WTC11 (cell line): ENCODE results near the gene HOXD10. TPM values are rescaled to one million over a fixed set of nuclear protein-coding genes. Genes with fewer than 3 reads are reported as not detected.
A peak's percentile ranks its signal among the peaks of the same experiment; 100 is the strongest.

Source experiments
- ATAC-seq: fragments of 200-7000 bp; cut with Tn5 transposase; 2 replicates; pipeline ENCODE4 v1.10.0; 2021; ENCODE audit warnings: mild to moderate bottlenecking, moderate library complexity
- CTCF ChIA-PET: fragments of 300-600 bp; sonication (Branson Sonifier 250); formaldehyde crosslinking; loops from one replicate; lab custom pipeline; 2021; ENCODE audit warnings: antibody characterized with exemption; lab: Charles Lee
- POLR2A ChIA-PET: fragments of 350-600 bp; sonication (Branson Sonifier 250); formaldehyde crosslinking; loops from one replicate; lab custom pipeline; 2021; ENCODE audit warnings: antibody characterized with exemption; lab: Charles Lee
- DNase-seq: peaks from one replicate; pipeline ENCODE4 v3.0.0; 2021; ENCODE audit warnings: low spot score
- H3K27ac Mint-ChIP-seq: 2 replicates; pipeline ENCODE4 v1.8.0; 2021; ENCODE audit warnings: mixed read lengths
- H3K27me3 Mint-ChIP-seq: 2 replicates; pipeline ENCODE4 v1.8.0; 2021; ENCODE audit warnings: low read depth, mild to moderate bottlenecking, moderate library complexity, mixed read lengths
- H3K36me3 Mint-ChIP-seq: 2 replicates; pipeline ENCODE4 v1.8.0; 2021; ENCODE audit warnings: mixed read lengths
- H3K4me1 Mint-ChIP-seq: 2 replicates; pipeline ENCODE4 v1.8.0; 2022; ENCODE audit warnings: mixed read lengths
- H3K4me3 Mint-ChIP-seq: 2 replicates; pipeline ENCODE4 v1.8.0; 2021; ENCODE audit warnings: mild to moderate bottlenecking, moderate library complexity, mixed read lengths
- H3K9me3 Mint-ChIP-seq: 2 replicates; pipeline ENCODE4 v1.8.0; 2021; ENCODE audit warnings: mixed read lengths
- ELF4 ChIP-seq: sonication (generic); formaldehyde crosslinking; IDR thresholded peaks from 2 replicates; pipeline ENCODE4 v1.8.1; 2022; ENCODE audit warnings: low read depth, mild to moderate bottlenecking, moderate library complexity, missing genetic modification reagents
- FOXK1 ChIP-seq: sonication (generic); formaldehyde crosslinking; IDR thresholded peaks from 2 replicates; pipeline ENCODE4 v1.8.0; 2022; ENCODE audit warnings: mild to moderate bottlenecking, moderate library complexity, missing genetic modification reagents
- FOXP1 ChIP-seq: sonication (generic); formaldehyde crosslinking; IDR thresholded peaks from 2 replicates; pipeline ENCODE4 v1.8.0; 2022; ENCODE audit warnings: missing genetic modification reagents, mild to moderate bottlenecking, moderate library complexity, borderline replicate concordance
- GABPB1 ChIP-seq: sonication (generic); formaldehyde crosslinking; IDR thresholded peaks from 2 replicates; pipeline ENCODE4 v1.8.1; 2023; ENCODE audit warnings: mild to moderate bottlenecking, missing genetic modification reagents
- MYBL2 ChIP-seq: sonication (generic); formaldehyde crosslinking; IDR thresholded peaks from 2 replicates; pipeline ENCODE4 v1.8.1; 2023; ENCODE audit warnings: mild to moderate bottlenecking, moderate library complexity, missing genetic modification reagents
- NFE2L1 ChIP-seq: sonication (generic); formaldehyde crosslinking; IDR thresholded peaks from 2 replicates; pipeline ENCODE4 v1.8.1; 2023; ENCODE audit warnings: missing genetic modification reagents
- PRRX2 ChIP-seq: fragments of 250-450 bp; sonication (Bioruptor Pico); IDR thresholded peaks from 2 replicates; pipeline ENCODE4 v1.8.0; 2021; ENCODE audit warnings: mild to moderate bottlenecking
- TEAD1 ChIP-seq: sonication (generic); formaldehyde crosslinking; IDR thresholded peaks from 2 replicates; pipeline ENCODE4 v1.8.0; 2022; ENCODE audit warnings: mild to moderate bottlenecking, missing genetic modification reagents
- ZNF219 ChIP-seq: sonication (generic); formaldehyde crosslinking; IDR thresholded peaks from 2 replicates; pipeline ENCODE4 v1.8.0; 2023; ENCODE audit warnings: missing genetic modification reagents, mild to moderate bottlenecking, borderline replicate concordance
- ZNF532 ChIP-seq: fragments of 250-450 bp; sonication (Bioruptor Pico); IDR thresholded peaks from 2 replicates; pipeline ENCODE4 v1.9.0; 2021; ENCODE audit warnings: mild to moderate bottlenecking, borderline replicate concordance
- total RNA-seq: library from RNA; stranded (reverse); gene quantifications from 3 replicates; pipeline ENCODE4 v1.2.3, GENCODE V29; 2021
- TF ChIP-seq, protein P1 (sequence below): sonication (generic); formaldehyde crosslinking; IDR thresholded peaks from 2 replicates; pipeline ENCODE4 v1.8.0; 2022; ENCODE audit warnings: missing genetic modification reagents

The HOXD10 gene
- total RNA-seq, 1 experiment from 2014 or later, result not detected

GRCh38 chr2:176087330-176088047 is 29.1 kb upstream of the HOXD10 start:
- no peak for TF ChIP-seq ZNF532
- no peak for TF ChIP-seq TEAD1 (CRISPR knock-in tag)
- TF ChIP-seq ELF4, result no peak
- TF ChIP-seq GABPB1 (CRISPR knock-in tag), result no peak
- TF ChIP-seq ZNF219, result no peak
- TF ChIP-seq MYBL2, result no peak
- H3K27me3 Mint-ChIP-seq, result peaks cover 99% of the 10 kb centered on the region
- H3K4me1 Mint-ChIP-seq, result peaks cover 49% of the 10 kb centered on the region
- no peaks in the 10 kb centered on the region for H3K9me3 Mint-ChIP-seq
- no peak overlapping the region for H3K27ac Mint-ChIP-seq
- ChIA-PET CTCF (interaction anchor here (0.6 to 2.4 kb wide), 7 partner anchors 8 to 93 kb away, joined by 3 to 27 read pairs (median 3); partner anchors contain the start of gene HOXD11), POLR2A (no interaction called here)
- no peak for DNase-seq
- peak overlapping the region; percentile 81 for H3K4me3 Mint-ChIP-seq
- peaks cover 7% of the 10 kb centered on the region for H3K36me3 Mint-ChIP-seq
- ATAC-seq, result no peak

- ChIA-PET CTCF (interaction anchor here (0.6 to 2.4 kb wide), 8 partner anchors 9 to 94 kb away, joined by 3 to 27 read pairs (median 3); partner anchors contain the start of gene HOXD11), POLR2A (no interaction called here)
- DNase-seq (peak; percentile 79), ATAC-seq (peak; percentile 43)
- H3K4me1 Mint-ChIP-seq, result peaks cover 44% of the 10 kb centered on the region
- peaks cover 7% of the 10 kb centered on the region for H3K36me3 Mint-ChIP-seq
- no peaks in the 10 kb centered on the region for H3K9me3 Mint-ChIP-seq
- peaks cover 97% of the 10 kb centered on the region for H3K27me3 Mint-ChIP-seq
- peak overlapping the region; percentile 81 for H3K4me3 Mint-ChIP-seq
- TF ChIP-seq, protein P1, sequence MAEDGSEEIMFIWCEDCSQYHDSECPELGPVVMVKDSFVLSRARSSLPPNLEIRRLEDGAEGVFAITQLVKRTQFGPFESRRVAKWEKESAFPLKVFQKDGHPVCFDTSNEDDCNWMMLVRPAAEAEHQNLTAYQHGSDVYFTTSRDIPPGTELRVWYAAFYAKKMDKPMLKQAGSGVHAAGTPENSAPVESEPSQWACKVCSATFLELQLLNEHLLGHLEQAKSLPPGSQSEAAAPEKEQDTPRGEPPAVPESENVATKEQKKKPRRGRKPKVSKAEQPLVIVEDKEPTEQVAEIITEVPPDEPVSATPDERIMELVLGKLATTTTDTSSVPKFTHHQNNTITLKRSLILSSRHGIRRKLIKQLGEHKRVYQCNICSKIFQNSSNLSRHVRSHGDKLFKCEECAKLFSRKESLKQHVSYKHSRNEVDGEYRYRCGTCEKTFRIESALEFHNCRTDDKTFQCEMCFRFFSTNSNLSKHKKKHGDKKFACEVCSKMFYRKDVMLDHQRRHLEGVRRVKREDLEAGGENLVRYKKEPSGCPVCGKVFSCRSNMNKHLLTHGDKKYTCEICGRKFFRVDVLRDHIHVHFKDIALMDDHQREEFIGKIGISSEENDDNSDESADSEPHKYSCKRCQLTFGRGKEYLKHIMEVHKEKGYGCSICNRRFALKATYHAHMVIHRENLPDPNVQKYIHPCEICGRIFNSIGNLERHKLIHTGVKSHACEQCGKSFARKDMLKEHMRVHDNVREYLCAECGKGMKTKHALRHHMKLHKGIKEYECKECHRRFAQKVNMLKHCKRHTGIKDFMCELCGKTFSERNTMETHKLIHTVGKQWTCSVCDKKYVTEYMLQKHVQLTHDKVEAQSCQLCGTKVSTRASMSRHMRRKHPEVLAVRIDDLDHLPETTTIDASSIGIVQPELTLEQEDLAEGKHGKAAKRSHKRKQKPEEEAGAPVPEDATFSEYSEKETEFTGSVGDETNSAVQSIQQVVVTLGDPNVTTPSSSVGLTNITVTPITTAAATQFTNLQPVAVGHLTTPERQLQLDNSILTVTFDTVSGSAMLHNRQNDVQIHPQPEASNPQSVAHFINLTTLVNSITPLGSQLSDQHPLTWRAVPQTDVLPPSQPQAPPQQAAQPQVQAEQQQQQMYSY (CRISPR knock-in tag), result peak; percentile 73
- TF ChIP-seq FOXK1, result peak; percentile 37; the same call in 1 of the 2 replicates
- 0 out of 2 replicates have a peak, but pooled peaks have one; percentile 15 for TF ChIP-seq NFE2L1 (CRISPR knock-in tag)
- TF ChIP-seq FOXP1 (CRISPR knock-in tag), result 0 out of 2 replicates have a peak, but pooled peaks have one; percentile 68
- no peak for TF ChIP-seq PRRX2 (CRISPR knock-in tag)
- TF ChIP-seq TEAD1 (CRISPR knock-in tag), result peak; percentile 53; the same call in 1 of the 2 replicates
- no peak overlapping the region for H3K27ac Mint-ChIP-seq
Observed at GRCh38 chr2:176088048-176088936, 28.3 kb upstream of the HOXD10 start.
